Non-pigmented ciliary epithelial cell (primary cell): Measurements from ENCODE around the gene ZBED1.
"Not testable (repeated sequence)": the region's sequence is repeated elsewhere in the genome, so short reads cannot be mapped to it uniquely, and the experiment has no call there.

Source experiments
- DNase-seq: peaks from one replicate; pipeline ENCODE4 v3.0.0-alpha.2; 2010; ENCODE audit warnings: low read depth

The ZBED1 gene

DNA sequence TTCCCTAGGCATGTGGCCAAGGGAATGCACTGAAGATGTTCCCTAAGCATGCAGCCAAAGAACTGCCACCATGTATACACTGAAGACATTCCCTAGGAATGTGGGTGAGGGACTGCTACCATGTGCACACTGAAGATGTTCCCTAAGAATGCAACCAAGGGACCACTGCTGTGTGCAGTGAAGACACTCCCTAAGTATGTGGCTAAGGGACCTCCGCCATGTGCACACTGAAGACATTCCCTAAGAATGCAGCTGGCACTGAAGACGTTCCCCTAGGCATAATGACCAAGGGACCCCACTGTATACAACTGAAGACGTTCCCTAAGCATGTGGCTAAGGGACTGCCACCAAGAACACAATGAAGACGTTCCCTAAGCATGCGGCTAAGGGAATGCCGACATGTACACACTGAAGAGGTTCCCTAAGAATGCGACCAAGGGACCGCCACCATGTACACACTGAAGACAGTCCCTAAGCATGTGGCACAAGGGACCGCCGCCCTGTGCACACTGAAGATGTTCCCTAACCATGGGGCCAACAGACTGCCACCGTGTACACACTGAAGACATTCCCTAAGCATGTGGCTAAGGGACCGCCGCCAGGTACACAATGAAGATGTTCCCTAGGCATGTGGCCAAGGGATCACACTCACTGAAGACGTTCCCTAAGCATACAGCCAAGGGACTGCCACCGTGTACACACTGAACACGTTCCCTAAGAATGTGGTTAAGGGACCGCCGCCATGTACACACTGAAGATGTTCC is 25.6 kb downstream of the ZBED1 start:
- DNase-seq, result no peak

- no peak for DNase-seq
Measured at GRCh38 chrX:2474280-2474962, 26.4 kb downstream of the ZBED1 start.

DNA sequence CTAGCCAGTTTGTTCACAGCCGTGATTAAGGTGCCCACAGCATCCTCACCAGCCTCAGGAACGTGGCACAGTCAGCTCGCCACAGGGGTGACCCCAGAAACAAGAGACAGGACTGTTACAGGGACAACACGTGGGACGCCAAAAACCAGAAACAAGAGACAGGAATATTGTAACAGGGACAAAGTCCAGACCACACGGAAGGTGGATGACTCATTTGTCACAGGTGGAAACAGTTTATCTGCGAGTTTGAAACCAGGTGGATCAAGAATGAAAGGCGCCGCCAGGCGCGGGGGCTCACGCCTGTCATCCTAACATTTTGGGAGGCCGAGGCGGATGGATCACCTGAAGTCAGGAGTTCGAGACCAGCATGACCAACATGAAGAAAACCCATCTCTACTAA is 27.7 kb downstream of the ZBED1 start:
- not testable (repeated sequence) for DNase-seq

DNA sequence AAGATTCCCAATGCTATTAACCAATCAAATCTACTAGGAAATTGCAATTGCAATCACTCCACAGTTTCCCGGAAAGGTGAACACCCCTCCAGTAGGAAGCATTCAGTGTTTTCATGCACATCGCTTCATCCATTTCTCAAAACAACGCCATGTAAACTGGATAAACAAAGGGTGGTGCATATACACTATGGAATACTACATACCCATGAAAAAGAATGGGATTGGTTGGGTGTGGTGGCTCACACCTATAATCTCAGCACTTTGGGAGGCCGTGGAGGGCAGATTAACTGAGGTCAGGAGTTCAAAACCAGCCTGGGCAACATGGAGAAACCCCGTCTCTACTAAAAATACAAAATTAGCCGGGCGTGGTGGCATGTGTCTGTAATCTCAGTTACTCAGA is 29.1 kb downstream of the ZBED1 start:
- DNase-seq, result no peak

DNA sequence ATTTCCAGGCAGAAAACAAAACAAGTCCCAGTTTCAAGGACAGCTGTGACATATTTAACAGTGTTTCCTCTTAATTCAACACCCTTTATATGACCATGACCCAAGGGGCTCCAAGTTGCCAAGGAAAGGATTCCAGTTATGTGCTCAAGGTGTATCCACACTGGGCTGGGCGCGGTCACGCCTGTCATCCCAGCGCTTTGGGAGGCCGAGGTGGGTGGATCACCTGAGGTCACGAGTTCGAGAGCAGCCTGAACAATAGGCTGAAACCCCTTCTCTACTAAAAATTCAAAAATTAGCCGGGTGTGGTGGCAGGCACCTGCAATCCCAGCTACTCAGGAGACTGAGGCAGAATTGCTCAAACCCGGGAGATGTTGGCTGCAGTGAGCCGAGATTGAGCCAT is 29.6 kb downstream of the ZBED1 start:
- DNase-seq, result not testable (repeated sequence)

GRCh38 chrX:2469852-2470251 is 30.9 kb downstream of the ZBED1 start:
- not testable (repeated sequence) for DNase-seq

GRCh38 chrX:2469196-2469685 is 31.5 kb downstream of the ZBED1 start:
- no peak for DNase-seq

- no peak for DNase-seq
Measured at GRCh38 chrX:2468261-2469195, 32.2 kb downstream of the ZBED1 start.

DNA sequence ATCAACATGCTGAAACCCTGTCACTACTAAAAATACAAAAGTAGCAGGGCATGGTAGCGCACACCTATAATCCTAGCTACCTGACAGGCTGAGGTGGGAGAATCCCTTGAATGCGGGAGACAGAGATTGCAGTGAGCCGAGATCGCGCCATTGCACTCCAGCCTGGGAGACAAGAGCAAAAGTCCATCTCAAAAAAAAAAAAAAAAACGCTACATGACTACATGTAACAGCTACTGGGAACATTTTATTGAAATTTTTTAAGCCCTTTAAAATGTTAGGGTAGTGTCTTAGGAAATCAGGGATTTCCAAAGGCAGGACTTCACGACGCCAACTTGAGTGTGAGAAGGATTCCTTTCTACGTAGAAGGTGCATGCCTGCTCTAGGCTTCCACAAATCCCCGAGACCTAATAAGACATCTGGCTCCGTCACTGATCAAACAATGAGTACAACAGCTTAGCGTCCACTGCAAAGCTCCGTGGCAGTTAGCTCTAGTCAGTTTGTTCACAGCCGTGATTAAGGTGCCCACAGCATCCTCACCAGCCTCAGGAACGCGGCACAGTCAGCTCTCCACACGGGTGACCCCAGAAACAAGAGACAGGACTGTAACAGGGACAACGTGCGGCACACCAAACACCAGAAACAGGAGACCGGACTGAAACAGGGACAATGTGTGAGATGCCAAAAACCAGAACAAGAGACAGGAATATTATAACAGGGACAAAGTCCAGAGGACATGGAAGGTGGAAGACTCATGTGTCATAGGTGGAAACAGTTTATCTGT is 33.7 kb downstream of the ZBED1 start:
- no peak for DNase-seq

- DNase-seq, result no peak
Measured at GRCh38 chrX:2464677-2465166, 36.1 kb downstream of the ZBED1 start.

- no peak for DNase-seq
Measured at GRCh38 chrX:2463973-2464676, 36.7 kb downstream of the ZBED1 start.

- not testable (repeated sequence) for DNase-seq
Measured at GRCh38 chrX:2463481-2463880, 37.3 kb downstream of the ZBED1 start.

- DNase-seq, result no peak
Measured at GRCh38 chrX:2462780-2463179, 38.0 kb downstream of the ZBED1 start.

- no peak for DNase-seq
Measured at GRCh38 chrX:2462074-2462473, 38.7 kb downstream of the ZBED1 start.

- no peak for DNase-seq
Measured at GRCh38 chrX:2461711-2462016, 39.1 kb downstream of the ZBED1 start.

DNA sequence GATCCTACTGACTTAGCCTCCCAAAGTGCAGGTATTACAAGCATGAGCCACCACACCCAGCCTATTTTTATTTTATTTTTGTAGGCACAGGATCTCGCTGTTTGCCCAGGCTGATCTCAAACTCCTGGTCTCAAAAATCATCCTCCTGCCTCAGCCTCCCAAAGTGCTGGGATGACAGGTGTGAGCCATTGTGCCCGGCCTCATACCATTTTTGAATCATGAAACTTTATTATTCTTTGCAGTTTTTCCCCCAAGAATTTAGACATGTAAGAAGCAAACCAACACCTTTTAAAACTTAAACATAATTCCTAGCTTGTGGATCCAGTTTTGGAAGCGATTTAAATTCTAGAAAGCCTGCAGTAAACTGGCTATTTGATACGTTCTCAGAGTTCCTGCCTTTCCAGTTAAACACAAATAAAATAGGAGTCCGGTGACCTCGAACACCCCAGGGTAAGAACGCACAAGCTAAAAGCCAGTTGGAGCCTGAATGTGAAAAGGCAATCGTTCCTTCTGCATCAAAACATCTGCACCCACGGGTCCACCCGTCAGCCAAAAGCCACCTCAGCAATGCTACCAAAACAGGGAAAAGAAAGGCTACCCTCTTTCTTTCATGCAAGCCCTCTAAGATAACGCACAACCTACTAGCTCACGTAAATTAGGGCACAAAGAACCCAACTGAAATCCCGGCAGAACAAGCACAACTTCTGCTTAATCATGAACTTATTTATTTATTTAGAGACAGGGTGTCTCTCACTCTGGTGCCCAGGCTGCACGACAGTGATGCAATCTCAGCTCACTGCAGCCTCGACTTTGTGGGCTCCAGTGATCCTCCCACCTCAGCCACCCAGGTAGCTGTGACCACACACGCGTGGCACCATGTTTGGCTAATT is 39.7 kb downstream of the ZBED1 start:
- not testable (repeated sequence) for DNase-seq

DNA sequence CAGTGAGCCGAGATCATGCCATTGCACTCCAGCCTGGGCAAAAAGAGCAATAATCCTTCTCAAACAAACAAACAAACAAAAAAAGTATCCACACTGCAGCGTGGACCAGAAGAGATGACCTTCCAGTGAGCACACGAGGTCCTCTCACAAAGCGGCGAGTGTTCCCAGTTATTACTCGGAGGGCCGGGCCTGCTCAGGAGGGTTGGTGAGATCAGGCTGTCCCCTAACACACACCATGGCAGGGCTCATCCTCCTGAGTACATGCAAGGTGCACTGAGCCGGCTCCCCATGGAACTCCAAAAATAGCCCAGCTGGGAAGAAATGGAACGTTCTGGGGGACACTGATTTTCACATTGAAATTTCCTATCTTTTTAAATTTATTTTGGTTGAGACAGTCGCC is 40.7 kb downstream of the ZBED1 start:
- DNase-seq, result not testable (repeated sequence)

DNA sequence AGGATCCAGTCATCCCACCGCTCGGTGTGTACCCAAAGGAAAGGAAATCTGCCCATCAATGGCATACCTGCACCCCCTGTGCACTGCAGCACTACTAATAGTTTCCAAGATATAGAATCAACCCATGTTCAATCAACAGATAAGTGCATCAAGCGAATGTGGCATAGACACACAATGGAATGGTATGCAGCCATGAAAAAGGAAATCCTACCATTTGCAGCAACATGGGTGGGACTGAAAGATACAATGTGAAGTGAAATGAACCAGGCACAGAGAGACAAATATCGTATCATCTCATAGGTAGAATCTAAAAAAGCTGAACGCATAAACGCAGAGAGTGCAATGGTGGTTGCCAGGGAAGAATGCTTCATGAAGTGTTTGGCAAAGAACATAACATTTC is 42.5 kb downstream of the ZBED1 start:
- no peak for DNase-seq

- no peak for DNase-seq
Measured at GRCh38 chrX:2457289-2458133, 43.3 kb downstream of the ZBED1 start.
